GM19351 (cell line): ENCODE data around the gene NPR3.

ENCODE experiments used
- ATAC-seq: cut with Tn5 transposase; IDR thresholded peaks from one replicate; pipeline ENCODE4 v1.9.1; 2021; ENCODE audit warnings: mild to moderate bottlenecking, moderate library complexity; ENCODE audit not compliant: unreplicated experiment

NPR3 gene

GRCh38 chr5:32711681-32712480 lies 760 bp downstream of the NPR3 start:
- no peak for ATAC-seq

- ATAC-seq = no peak
These were observed 1.6 kb downstream of the NPR3 start for GRCh38 chr5:32712481-32713360.

GRCh38 chr5:32713361-32713769 lies 2.2 kb downstream of the NPR3 start:
- no peak for ATAC-seq

GRCh38 chr5:32713770-32714381 lies 2.8 kb downstream of the NPR3 start:
- ATAC-seq = no peak

- no peak for ATAC-seq
These were observed 3.7 kb downstream of the NPR3 start for GRCh38 chr5:32714836-32715235.

- ATAC-seq = no peak
These were observed 9.2 kb downstream of the NPR3 start for GRCh38 chr5:32720300-32720699.

- no peak for ATAC-seq
These were observed 10.5 kb downstream of the NPR3 start for GRCh38 chr5:32721626-32722025.

GRCh38 chr5:32722957-32723356 lies 11.8 kb downstream of the NPR3 start:
- ATAC-seq = no peak

- ATAC-seq = no peak
These were observed 13.4 kb downstream of the NPR3 start for GRCh38 chr5:32724526-32724925.

- no peak for ATAC-seq
These were observed 15.0 kb downstream of the NPR3 start for GRCh38 chr5:32726086-32726557.

GRCh38 chr5:32729651-32730050 lies 18.5 kb downstream of the NPR3 start:
- ATAC-seq = no peak

GRCh38 chr5:32733590-32734340 lies 22.6 kb downstream of the NPR3 start:
- ATAC-seq = no peak

- no peak for ATAC-seq
These were observed 23.8 kb downstream of the NPR3 start for GRCh38 chr5:32734827-32735378.

GRCh38 chr5:32735512-32735911 lies 24.4 kb downstream of the NPR3 start:
- ATAC-seq = no peak

GRCh38 chr5:32736842-32737241 lies 25.7 kb downstream of the NPR3 start:
- no peak for ATAC-seq

- ATAC-seq = no peak
These were observed 29.5 kb downstream of the NPR3 start for GRCh38 chr5:32740651-32741050.

GRCh38 chr5:32745317-32745716 lies 34.2 kb downstream of the NPR3 start:
- ATAC-seq = no peak

GRCh38 chr5:32752411-32752810 lies 41.3 kb downstream of the NPR3 start:
- no peak for ATAC-seq

- ATAC-seq = no peak
These were observed 41.9 kb downstream of the NPR3 start for GRCh38 chr5:32753051-32753450.

- no peak for ATAC-seq
These were observed 42.6 kb downstream of the NPR3 start for GRCh38 chr5:32753765-32754164.
